Astrocyte of the spinal cord (primary cell): ENCODE results near the gene CASZ1.
A peak's percentile ranks its signal among the peaks of the same experiment; 100 is the strongest.

Experiments
- DNase-seq: peaks from one replicate; pipeline ENCODE4 v3.0.0; 2011; ENCODE audit warnings: low read depth, low spot score
- H3K4me3 ChIP-seq: 2 replicates; pipeline ENCODE4 v1.5.1; 2011; ENCODE audit warnings: low read depth, mild to moderate bottlenecking, low read length, moderate library complexity
- in situ Hi-C: cut with HindIII; loops from 2 replicates; pipeline ENCODE4 v1.10.0; 2017; ENCODE audit warnings: low sequenced_read_pairs
- TF ChIP-seq, protein P1 (sequence below): IDR thresholded peaks from 2 replicates; pipeline ENCODE4 v1.5.1; 2012; ENCODE audit warnings: low read depth, mild to moderate bottlenecking, low read length, inconsistent platforms

The CASZ1 gene, protein sequence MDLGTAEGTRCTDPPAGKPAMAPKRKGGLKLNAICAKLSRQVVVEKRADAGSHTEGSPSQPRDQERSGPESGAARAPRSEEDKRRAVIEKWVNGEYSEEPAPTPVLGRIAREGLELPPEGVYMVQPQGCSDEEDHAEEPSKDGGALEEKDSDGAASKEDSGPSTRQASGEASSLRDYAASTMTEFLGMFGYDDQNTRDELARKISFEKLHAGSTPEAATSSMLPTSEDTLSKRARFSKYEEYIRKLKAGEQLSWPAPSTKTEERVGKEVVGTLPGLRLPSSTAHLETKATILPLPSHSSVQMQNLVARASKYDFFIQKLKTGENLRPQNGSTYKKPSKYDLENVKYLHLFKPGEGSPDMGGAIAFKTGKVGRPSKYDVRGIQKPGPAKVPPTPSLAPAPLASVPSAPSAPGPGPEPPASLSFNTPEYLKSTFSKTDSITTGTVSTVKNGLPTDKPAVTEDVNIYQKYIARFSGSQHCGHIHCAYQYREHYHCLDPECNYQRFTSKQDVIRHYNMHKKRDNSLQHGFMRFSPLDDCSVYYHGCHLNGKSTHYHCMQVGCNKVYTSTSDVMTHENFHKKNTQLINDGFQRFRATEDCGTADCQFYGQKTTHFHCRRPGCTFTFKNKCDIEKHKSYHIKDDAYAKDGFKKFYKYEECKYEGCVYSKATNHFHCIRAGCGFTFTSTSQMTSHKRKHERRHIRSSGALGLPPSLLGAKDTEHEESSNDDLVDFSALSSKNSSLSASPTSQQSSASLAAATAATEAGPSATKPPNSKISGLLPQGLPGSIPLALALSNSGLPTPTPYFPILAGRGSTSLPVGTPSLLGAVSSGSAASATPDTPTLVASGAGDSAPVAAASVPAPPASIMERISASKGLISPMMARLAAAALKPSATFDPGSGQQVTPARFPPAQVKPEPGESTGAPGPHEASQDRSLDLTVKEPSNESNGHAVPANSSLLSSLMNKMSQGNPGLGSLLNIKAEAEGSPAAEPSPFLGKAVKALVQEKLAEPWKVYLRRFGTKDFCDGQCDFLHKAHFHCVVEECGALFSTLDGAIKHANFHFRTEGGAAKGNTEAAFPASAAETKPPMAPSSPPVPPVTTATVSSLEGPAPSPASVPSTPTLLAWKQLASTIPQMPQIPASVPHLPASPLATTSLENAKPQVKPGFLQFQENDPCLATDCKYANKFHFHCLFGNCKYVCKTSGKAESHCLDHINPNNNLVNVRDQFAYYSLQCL (N-terminal part only)

DNA sequence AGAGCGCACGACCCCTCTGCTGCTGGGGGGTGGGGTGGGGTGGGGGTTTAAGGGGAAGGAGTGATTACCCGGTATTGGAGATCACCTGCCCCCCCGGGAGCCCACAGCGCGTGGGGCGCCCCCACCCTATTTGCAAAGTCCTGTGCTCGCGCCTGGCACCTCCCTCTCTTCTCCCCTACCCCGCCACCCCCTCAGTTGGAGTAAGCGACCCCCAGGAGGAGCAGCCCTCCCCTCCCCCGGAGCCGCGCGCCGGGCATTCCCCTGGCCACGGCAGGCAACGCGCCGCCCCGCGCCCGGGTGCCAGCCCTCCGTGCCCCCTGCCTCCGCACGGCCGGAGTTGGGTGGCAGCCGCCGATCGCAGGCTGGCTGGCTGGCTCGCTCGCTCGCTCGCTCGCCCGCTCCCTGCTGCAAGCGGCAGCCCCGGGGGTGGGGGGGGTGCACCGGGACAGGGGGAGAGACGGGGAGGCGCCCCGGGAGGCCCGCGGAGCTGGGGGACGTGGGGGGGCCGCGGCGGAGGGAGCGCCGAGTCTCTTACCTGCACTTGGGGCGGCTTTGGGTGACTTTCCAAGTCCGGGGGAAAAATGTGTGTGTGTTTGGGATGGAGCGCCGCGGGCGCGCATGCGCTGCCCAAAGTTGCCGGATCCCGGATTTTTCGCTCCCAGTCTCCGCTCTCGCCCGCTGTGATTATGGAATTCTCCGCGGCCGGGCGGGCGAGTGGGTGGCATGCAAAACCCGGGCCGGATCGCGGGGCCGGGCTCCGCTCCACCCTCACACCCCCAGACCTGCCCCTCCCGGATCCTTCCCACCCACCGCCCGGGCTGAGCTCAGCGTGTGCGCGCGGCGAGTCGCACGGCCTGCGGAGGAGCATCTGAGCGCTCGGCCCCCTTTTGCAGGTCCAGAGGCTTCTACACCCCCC, at the start of gene CASZ1:
CASZ1 (minus strand) TSS at position 618 of the 916 bp plus-strand sequence. CDS start 102,757 bp downstream, outside the sequence.
- H3K4me3 ChIP-seq, result peak within 1 kb of the TSS; percentile 42
- TF ChIP-seq, protein P1, sequence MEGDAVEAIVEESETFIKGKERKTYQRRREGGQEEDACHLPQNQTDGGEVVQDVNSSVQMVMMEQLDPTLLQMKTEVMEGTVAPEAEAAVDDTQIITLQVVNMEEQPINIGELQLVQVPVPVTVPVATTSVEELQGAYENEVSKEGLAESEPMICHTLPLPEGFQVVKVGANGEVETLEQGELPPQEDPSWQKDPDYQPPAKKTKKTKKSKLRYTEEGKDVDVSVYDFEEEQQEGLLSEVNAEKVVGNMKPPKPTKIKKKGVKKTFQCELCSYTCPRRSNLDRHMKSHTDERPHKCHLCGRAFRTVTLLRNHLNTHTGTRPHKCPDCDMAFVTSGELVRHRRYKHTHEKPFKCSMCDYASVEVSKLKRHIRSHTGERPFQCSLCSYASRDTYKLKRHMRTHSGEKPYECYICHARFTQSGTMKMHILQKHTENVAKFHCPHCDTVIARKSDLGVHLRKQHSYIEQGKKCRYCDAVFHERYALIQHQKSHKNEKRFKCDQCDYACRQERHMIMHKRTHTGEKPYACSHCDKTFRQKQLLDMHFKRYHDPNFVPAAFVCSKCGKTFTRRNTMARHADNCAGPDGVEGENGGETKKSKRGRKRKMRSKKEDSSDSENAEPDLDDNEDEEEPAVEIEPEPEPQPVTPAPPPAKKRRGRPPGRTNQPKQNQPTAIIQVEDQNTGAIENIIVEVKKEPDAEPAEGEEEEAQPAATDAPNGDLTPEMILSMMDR, result no peak
- peak; percentile 89 for DNase-seq

DNA sequence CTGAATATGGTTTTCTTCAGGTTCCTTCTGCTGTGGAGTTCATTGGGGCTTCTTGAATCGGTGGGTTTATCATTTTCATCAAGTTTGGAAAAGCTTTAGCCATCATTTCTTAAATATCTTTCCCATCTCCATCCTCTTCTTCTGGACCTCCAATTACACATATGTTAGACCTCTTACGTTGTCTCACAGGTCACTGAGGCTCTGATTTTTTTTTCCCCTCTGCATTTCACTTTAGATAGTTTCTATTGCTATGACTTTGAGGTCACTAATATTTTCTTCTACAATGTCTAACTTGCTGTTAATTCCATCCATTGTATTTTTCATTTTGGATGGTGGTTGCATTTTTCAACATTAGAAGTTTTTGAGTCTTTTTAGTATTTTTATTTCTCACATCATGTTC, 47.3 kb upstream of the CASZ1 start:
- no peak for DNase-seq
- in situ Hi-C loops, result no loop called here
- TF ChIP-seq, protein P1, result no peak
- H3K4me3 ChIP-seq, result no peak overlapping the region

More for the DNA sequence above, at the start of gene CASZ1:
- in situ Hi-C loops, result no loop called here

DNA sequence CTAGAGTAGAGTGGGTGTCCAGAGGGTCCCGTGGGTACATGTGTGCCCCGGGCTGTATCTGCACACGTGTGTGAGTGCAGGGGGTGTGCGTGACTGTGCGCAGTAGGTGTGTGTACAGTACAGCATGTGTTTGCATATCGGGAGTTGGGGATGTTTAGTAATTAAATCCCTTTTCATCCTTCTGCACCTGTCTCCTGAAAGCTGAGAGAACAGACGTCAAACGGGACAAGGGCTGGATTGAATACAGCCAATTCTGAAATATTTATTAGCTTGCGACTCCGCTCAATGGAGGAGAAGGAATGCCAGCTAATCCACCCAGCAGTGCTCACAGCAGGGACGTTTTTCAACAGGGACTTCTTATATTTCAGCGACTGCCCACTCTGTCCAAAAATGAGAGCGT, 44.7 kb upstream of the CASZ1 start:
- TF ChIP-seq, protein P1, result no peak
- no peak overlapping the region for H3K4me3 ChIP-seq
- no peak for DNase-seq
- in situ Hi-C loops, result no loop called here

DNA sequence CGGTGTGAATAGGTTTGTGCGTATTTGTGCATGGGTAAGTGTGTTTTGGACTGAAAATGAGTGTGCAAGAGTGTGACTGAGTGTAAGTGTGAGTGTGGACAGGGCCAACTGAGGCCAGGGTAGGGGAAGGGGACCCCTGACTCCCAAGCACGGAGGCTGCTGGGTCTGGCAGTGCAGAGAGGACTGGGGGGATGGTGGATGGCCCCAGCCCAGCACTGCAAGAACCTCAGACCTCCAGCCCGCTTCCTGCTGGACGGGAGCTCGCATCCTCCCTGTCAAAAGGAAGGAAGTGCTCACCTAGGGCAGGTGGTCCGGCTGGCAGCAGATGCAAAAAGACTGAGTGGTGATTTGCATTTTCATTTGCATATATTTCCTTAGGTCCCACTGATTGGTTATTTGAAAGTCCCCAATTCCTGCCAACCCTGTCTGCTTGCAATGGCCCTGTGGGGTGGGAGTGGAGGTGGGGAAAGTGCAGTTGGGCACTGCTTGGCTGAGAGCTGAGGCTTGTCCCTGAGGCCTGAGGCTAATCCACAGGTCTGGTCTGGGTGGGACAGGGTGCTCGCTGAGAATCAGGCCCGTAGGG, 42.8 kb upstream of the CASZ1 start:
- TF ChIP-seq, protein P1, result no peak
- no peak overlapping the region for H3K4me3 ChIP-seq
- in situ Hi-C loops, result no loop called here
- no peak for DNase-seq

DNA sequence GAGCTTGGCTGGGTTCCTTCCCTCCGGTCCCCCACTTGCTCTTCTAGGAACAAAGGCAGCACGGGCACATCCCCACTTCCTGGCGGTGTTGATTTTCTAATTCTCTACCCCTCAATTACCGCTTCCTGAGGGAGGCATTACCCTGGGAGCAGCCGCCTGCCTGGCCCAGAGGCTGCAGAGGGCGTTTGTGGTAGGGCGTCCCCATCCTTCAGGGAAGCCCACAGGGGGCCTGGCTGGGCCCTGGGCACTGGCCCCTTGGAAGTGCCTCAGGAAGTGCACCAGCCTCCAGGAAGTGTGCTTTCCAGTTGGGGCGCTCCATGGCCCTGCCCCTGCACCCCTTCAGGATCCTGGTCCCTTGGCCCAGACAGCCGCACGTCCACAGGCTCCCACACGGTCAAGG, 42.1 kb upstream of the CASZ1 start:
- in situ Hi-C loops, result no loop called here
- no peak for DNase-seq
- TF ChIP-seq, protein P1, result no peak
- H3K4me3 ChIP-seq, result no peak overlapping the region
